GM19099 (cell line): ENCODE measurements around the gene SLC23A2.

Source experiments
- POLR2A ChIP-seq: IDR thresholded peaks from 3 replicates; pipeline ENCODE4 v1.6.1; 2011; ENCODE audit warnings: low read depth; ENCODE audit not compliant: insufficient read length; ENCODE audit errors: extremely low read depth

Gene SLC23A2

DNA sequence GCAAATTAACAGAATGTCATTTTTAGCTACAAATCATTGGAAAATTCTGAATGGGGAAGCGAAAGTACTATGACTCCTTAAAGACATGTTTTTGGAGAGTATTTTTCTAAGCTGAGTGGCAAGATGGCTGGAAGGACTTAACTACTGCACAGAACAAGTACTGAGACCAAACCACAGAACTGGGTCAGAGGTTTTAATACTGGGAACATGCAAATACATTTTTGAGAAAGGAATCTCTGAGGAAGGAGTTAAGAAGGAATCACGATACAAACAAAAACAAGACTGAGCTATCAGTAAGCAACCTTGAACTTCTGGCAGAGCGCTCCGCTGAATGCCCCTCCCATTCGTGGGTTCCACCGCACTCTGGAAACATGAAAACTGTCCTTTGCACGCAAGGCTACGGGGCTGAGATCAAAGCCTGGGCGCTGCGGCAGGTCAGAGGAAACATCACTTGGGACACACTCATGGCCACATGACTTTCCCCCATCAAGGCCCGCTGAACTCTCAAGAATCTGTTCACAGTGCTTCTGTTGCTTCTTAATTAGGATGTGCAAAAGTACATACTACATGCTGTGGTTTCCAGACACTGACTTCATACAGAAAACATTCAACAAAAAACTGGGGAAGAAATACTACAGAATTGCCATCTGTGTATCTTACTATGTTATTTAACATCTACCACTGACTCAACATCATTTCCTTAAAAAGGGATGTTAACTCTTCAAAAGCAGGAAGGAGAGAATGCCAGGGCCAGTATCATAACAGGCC lies 27.8 kb downstream of the SLC23A2 start:
- TF ChIP-seq POLR2A: no peak

- TF ChIP-seq POLR2A: no peak
Measured at GRCh38 chr20:4972506-4973251, 28.6 kb downstream of the SLC23A2 start.

- no peak for TF ChIP-seq POLR2A
Measured at GRCh38 chr20:4971064-4971463, 30.2 kb downstream of the SLC23A2 start.

DNA sequence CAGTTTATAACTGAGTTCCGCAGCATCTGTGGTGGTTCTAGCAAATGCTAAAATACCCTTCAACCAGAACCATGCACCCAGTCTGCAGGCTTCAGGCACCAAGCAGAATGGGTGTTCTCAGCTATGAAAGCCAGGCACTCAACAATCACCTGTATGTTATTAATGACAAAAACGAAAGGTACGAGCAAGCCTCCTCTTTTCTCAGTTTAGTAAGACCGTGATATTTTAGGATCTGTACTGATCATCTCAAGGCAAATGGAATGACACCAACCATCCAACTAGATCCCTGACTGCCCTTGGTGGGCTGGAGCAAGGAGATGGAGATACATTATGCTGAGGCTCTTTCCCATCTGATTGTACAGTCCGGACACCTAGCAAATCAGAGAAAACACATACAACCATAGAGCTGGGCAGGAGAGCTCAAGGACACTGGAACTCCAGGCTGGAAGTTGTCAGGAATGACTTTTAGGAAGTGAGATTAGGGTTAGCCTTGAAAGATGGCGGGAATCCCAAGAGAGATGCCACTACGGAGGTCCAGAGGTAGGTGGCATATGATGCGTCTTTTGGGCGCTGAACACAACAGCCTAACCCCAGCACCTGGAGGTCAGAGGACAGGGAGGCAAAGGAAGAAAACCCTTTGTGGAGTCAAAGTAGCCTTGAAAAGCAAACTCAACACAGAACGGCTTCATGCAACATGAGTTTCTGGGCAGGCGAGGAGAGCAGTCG lies 33.4 kb downstream of the SLC23A2 start:
- TF ChIP-seq POLR2A: no peak

DNA sequence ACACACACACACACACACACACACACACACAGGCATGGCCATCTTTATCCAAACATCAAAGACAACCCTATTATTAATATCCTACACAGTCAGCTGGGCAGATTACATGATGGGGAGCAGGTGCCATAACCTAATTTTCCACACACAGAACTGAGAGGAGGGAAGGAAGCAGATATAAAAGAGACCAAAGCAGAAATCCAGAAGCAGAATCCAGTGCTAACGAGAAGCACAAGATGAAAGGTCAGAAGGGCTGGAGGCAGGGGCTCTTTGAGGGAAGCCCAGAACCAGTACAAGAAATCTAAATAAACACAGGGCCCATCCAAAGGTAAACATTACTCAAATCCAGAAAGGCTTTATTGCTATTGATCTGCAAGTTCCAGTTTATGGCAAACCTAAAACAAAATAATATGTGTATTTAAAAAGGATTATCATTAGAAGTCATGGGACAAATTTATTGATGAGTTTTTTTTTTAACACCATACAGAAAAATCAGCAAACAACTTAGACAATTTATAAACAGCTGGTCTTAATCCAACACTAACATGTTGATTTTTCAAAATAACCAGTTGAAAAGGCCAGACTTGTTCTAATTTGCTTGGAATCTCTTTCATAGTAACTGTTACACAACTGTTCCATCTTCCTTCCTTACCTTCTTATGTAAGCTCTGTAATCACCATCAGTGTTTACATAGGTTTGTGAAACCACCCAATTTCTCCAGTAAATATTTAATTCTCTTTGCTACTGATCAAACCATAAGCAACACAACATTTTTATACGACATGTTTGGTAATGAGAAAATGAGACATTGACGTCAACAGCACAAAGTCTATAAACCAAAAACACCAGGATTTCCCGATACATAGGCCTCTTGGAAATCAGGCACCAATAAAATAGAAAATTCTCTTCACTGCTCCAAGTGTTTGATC lies 34.2 kb downstream of the SLC23A2 start:
- TF ChIP-seq POLR2A: no peak

DNA sequence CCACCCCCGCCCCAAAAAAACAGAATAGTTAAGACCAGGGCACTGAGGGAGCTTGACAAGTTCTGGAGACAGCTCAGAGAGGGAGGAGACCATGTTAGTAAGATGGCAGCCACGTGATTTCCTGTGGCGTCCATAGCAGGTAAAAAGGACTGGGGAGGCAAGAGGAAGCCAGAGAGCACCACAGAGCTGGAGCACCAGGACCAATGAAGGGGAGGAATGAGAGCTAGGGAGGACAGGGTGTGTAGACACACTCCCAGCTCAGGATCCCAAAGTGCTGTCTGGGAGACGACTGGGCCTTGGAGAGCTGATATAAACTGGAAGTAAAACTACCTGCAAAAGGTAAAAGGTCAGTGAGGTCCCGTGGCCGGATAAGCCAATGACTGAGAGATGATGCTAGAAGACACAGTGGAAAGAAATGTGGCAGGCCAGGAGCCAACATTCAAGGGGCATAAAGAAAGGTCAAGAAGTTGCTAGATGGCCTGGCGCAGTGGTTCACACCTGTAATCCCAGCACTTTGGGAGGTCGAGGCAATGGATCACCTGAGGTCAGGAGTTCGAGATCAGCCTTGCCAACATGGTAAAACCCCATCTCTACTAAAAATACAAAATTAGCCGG lies 39.0 kb downstream of the SLC23A2 start:
- no peak for TF ChIP-seq POLR2A

GRCh38 chr20:4961746-4962145 lies 39.6 kb downstream of the SLC23A2 start:
- no peak for TF ChIP-seq POLR2A

GRCh38 chr20:4959592-4959991 lies 41.7 kb downstream of the SLC23A2 start:
- no peak for TF ChIP-seq POLR2A

DNA sequence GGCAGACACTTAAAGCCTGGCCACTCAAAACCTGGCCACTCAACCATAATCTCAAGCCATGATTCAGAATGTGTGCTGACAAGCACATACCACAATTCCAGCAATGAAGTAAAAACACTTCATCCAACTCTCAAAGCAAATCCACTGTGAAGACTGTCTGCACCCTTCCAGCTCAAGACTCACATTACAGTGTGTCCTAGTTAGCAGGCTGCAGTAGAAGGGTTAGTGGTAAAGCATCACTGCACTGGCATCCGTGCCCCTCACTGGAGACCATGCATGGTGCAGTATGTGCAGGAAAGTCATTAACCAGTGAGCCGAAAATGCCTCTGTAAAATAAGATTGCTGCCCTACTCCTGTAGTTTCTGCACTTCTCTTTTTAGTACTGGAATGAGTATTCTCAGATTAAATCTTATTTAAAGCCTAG lies 43.4 kb downstream of the SLC23A2 start:
- TF ChIP-seq POLR2A: no peak

DNA sequence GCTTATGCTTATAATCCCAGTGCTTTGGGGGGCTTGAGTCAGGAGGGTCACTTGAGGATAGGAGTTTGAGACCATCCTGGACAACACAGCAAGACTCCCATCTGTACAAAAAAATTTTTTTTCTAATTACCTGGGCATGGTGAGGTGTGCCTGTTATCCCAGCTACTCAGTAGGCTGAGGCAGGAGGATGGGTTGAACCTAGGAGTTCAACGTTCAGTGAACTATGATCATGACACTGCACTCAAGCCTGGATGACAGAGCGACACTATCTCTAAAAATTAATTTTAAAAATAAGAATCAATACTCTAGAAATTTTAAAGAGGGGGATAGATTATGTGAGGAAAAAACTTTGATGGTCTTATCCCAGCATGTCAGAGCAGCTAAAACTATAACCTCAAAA lies 44.1 kb downstream of the SLC23A2 start:
- no peak for TF ChIP-seq POLR2A

DNA sequence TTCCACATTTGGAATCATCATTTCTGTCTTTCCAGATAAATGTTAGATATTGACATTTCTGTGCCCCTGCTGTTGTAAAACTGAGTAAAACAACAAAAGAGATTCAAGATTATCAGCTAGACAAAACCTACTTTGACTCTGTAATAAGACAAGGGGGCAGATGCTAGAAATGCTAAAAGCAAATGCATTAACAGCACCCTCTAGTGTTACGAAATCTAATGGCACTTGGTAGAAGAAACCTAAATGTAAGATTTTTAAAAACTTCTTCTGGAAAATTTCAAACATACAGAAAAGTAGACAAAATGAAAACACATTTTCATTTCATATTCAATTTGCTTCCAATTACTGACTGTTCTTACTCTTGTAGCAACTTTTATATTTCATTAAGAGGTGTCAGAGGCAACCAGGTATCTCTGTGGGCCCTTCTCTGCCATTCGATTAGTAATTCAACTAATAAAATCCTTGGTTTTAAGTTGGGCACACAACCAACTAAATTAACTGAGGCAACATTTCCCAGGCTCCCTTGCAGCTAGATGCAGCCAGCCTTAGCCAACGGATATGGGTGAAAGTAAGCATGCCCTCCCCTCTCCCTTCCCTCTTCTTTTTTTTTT lies 45.0 kb downstream of the SLC23A2 start:
- TF ChIP-seq POLR2A: no peak

- no peak for TF ChIP-seq POLR2A
Measured at GRCh38 chr20:4953881-4954280, 47.4 kb downstream of the SLC23A2 start.

GRCh38 chr20:4952229-4952628 lies 49.1 kb downstream of the SLC23A2 start:
- TF ChIP-seq POLR2A: no peak

DNA sequence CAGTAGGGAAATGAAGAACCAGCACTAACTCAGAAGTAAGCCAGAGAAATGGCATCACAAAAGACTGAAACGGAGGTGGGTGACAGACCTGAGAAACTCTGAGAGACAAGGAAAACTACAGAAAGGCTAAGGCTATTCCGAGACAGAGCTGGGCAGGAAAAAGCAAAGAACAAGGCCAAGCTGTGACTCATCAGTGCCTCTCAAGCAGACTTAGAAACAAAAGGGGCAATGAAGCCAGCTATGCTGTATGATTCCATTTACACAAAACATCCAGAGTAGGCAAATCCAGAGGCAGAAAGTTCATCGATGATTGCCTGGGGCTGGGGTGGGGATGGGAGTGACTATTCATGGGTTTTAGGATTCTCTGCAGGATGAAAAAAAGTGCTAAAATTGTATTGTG lies 50.0 kb downstream of the SLC23A2 start:
- TF ChIP-seq POLR2A: no peak
